Inflammatory macrophage treated with lipopolysaccharide for 4 hours (primary cell): ENCODE results near the gene CRYBG1.
"Not testable (repeated sequence)": the region's sequence is repeated elsewhere in the genome, so short reads cannot be mapped to it uniquely, and the experiment has no call there.

Source experiments
- DNase-seq: peaks from one replicate; pipeline ENCODE4 v3.0.0-alpha.2; 2020

The CRYBG1 gene

GRCh38 chr6:106373502-106374239 lies 13.2 kb downstream of the CRYBG1 start:
- DNase-seq = no peak

GRCh38 chr6:106377061-106377540 lies 16.6 kb downstream of the CRYBG1 start:
- peak; percentile 15 for DNase-seq

GRCh38 chr6:106379951-106380350 lies 19.4 kb downstream of the CRYBG1 start:
- DNase-seq = no peak

GRCh38 chr6:106380407-106380806 lies 19.9 kb downstream of the CRYBG1 start:
- DNase-seq = peak; percentile 18

- peak; percentile 10 for DNase-seq
Measured at GRCh38 chr6:106381223-106381622, 20.7 kb downstream of the CRYBG1 start.

- DNase-seq = no peak
Measured at GRCh38 chr6:106381881-106382280, 21.4 kb downstream of the CRYBG1 start.

GRCh38 chr6:106383573-106383972 lies 23.1 kb downstream of the CRYBG1 start:
- DNase-seq = peak; percentile 91

- no peak for DNase-seq
Measured at GRCh38 chr6:106385530-106385929, 25.0 kb downstream of the CRYBG1 start.

- no peak for DNase-seq
Measured at GRCh38 chr6:106387875-106388274, 27.4 kb downstream of the CRYBG1 start.

- DNase-seq = no peak
Measured at GRCh38 chr6:106390088-106390487, 29.6 kb downstream of the CRYBG1 start.

- no peak for DNase-seq
Measured at GRCh38 chr6:106396426-106397220, 36.1 kb downstream of the CRYBG1 start.

- DNase-seq = no peak
Measured at GRCh38 chr6:106397431-106397830, 36.9 kb downstream of the CRYBG1 start.

GRCh38 chr6:106398621-106399020 lies 38.1 kb downstream of the CRYBG1 start:
- DNase-seq = no peak

GRCh38 chr6:106405044-106405443 lies 44.5 kb downstream of the CRYBG1 start:
- DNase-seq = not testable (repeated sequence)

GRCh38 chr6:106411056-106411455 lies 50.5 kb downstream of the CRYBG1 start:
- no peak for DNase-seq

GRCh38 chr6:106411643-106412200 lies 51.2 kb downstream of the CRYBG1 start:
- DNase-seq = no peak

GRCh38 chr6:106413016-106413415 lies 52.5 kb downstream of the CRYBG1 start:
- DNase-seq = no peak

- no peak for DNase-seq
Measured at GRCh38 chr6:106413722-106414121, 53.2 kb downstream of the CRYBG1 start.

- DNase-seq = no peak
Measured at GRCh38 chr6:106415921-106416320, 55.4 kb downstream of the CRYBG1 start.

- no peak for DNase-seq
Measured at GRCh38 chr6:106417572-106418147, 57.1 kb downstream of the CRYBG1 start.

GRCh38 chr6:106419900-106420613 lies 59.5 kb downstream of the CRYBG1 start:
- no peak for DNase-seq

- no peak for DNase-seq
Measured at GRCh38 chr6:106421496-106421895, 61.0 kb downstream of the CRYBG1 start.

- DNase-seq = no peak
Measured at GRCh38 chr6:106422534-106422933, 62.0 kb downstream of the CRYBG1 start.
